Kidney epithelial cell (primary cell): ENCODE results near the gene BMPR1A. TPM values are rescaled to one million over a fixed set of nuclear protein-coding genes. Genes with fewer than 3 reads are reported as not detected.

ENCODE experiments used
- DNase-seq: peaks from one replicate; pipeline ENCODE4 v3.0.0-alpha.2; 2010; ENCODE audit warnings: low read depth
- H3K27me3 ChIP-seq: 2 replicates; pipeline ENCODE4 v1.6.0; 2011; ENCODE audit warnings: low read length; ENCODE audit not compliant: control insufficient read depth, insufficient read depth
- H3K36me3 ChIP-seq: 2 replicates; pipeline ENCODE4 v1.5.1; 2011; ENCODE audit warnings: low read length; ENCODE audit not compliant: control insufficient read depth, insufficient read depth
- H3K4me3 ChIP-seq: 2 replicates; pipeline ENCODE4 v1.5.1; 2011; ENCODE audit warnings: low read depth, mild to moderate bottlenecking, control low read depth, low read length
- total RNA-seq: library from RNA; depleted of rRNA; stranded (reverse); fragments of >200 nt; gene quantifications from 2 replicates; pipeline ENCODE4 v1.2.3, GENCODE V29; 2015
- TF ChIP-seq, protein P1 (sequence below): IDR thresholded peaks from 2 replicates; pipeline ENCODE4 v1.5.1; 2011; ENCODE audit warnings: mild to moderate bottlenecking, moderate library complexity, low read length, control low read depth, inconsistent platforms; ENCODE audit not compliant: insufficient read depth, poor library complexity, severe bottlenecking

Gene BMPR1A
- total RNA-seq, 1 donor from 2014 or later: 38.1 TPM

DNA sequence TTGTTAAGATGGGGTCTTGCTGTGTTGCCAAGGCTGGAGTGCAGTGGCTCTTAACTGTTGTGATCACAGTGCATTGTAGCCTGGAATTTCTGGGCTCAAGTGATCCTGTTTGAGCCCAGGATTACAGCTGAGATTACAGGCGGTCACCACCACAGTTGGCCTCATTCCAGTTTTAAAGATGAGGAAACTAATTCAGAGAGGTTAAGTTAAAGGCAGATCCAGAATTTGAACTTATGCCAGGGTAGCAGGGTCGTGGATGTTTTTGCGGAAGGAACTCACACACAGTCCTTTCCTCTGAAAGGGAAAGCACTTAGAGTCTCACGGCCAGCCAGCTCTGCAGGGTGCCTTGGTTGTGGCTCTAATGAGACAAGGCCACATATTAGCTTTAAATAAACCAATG lies 116.3 kb downstream of the BMPR1A start:
- TF ChIP-seq, protein P1, sequence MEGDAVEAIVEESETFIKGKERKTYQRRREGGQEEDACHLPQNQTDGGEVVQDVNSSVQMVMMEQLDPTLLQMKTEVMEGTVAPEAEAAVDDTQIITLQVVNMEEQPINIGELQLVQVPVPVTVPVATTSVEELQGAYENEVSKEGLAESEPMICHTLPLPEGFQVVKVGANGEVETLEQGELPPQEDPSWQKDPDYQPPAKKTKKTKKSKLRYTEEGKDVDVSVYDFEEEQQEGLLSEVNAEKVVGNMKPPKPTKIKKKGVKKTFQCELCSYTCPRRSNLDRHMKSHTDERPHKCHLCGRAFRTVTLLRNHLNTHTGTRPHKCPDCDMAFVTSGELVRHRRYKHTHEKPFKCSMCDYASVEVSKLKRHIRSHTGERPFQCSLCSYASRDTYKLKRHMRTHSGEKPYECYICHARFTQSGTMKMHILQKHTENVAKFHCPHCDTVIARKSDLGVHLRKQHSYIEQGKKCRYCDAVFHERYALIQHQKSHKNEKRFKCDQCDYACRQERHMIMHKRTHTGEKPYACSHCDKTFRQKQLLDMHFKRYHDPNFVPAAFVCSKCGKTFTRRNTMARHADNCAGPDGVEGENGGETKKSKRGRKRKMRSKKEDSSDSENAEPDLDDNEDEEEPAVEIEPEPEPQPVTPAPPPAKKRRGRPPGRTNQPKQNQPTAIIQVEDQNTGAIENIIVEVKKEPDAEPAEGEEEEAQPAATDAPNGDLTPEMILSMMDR: no peak

DNA sequence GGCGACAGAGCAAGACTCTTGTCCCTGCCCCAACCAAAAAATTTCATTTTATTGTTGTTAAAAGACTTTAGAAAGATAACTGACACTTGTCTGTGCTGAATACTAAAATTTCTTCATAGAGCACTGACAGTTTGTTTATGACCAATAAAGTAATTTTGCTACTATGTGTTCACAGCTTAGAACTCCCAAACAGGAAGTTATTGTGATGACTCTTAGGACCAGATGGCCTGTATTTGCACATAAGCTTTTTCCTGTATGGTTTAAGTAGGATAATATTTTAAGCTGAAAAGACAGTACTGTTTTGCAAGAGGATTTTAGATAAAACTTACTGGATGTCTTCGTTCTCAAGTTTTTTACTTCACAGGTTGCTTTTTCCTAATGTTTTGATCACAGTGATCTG lies 120.3 kb downstream of the BMPR1A start:
- TF ChIP-seq, protein P1: no peak
- Histone ChIP-seq H3K4me3 (no peak overlapping the region), H3K27me3 (no peaks in the 10 kb centered on the region), H3K36me3 (no peaks in the 10 kb centered on the region)
- DNase-seq: no peak

More for the DNA sequence above, 116.3 kb downstream of the BMPR1A start:
- no peak for DNase-seq
- Histone ChIP-seq H3K27me3 (no peaks in the 10 kb centered on the region), H3K36me3 (no peaks in the 10 kb centered on the region), H3K4me3 (no peak overlapping the region)

DNA sequence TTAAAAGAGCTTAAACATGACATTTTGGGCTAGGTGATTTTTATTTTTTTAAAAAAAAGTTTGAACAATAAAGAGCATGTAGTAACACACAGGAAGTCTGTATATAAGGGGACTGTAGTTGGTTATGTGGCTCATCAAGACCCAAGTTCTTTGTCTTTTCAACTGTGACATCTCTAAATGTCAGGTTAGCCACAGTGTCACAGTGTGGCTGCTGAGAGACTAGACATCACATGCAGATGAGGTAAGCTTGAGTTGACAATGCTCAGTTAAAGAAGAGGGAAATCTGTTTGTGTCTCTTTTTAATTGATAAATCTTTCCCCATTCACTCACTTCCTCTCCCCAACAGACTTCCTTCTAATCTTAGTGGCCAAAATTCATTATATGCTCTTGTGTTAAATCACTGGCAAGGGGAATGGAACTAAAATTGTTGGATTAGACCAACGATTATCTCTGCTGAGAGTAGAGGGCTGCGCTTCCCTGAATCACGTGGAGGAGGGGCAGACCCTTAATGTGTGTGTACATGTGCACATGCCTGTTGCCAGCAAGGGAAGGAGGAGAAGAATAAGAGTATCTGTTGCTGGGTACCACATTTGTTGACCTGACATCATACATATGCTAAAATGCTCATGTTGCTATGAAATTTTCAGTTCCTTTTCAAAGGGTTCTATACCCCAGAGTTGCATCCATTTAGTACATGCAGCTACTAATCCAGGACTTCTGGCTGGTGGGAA lies 122.7 kb downstream of the BMPR1A start:
- TF ChIP-seq, protein P1: no peak
- Histone ChIP-seq H3K27me3 (no peaks in the 10 kb centered on the region), H3K4me3 (no peak overlapping the region), H3K36me3 (no peaks in the 10 kb centered on the region)
- DNase-seq: no peak

DNA sequence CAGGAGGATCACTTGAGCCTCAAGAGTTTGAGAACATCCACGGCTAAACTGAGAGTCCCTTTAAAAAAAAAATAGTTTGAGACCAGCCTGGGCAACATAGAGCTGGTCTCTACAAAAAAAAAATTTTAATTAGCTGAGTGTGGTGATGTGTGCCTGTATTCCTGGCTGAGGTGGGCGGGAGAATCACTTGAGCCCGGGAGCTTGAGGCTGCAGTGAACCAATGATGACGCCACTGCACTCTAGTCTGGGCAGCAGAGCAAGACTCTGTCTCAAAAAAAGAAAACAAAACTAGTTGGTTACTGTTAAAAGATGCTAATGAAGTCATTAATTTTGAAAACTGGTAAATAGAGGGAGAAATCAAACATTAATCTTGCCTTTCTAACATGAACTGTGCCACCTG lies 124.6 kb downstream of the BMPR1A start:
- Histone ChIP-seq H3K36me3 (no peaks in the 10 kb centered on the region), H3K27me3 (no peaks in the 10 kb centered on the region), H3K4me3 (no peak overlapping the region)
- TF ChIP-seq, protein P1: no peak
- no peak for DNase-seq

DNA sequence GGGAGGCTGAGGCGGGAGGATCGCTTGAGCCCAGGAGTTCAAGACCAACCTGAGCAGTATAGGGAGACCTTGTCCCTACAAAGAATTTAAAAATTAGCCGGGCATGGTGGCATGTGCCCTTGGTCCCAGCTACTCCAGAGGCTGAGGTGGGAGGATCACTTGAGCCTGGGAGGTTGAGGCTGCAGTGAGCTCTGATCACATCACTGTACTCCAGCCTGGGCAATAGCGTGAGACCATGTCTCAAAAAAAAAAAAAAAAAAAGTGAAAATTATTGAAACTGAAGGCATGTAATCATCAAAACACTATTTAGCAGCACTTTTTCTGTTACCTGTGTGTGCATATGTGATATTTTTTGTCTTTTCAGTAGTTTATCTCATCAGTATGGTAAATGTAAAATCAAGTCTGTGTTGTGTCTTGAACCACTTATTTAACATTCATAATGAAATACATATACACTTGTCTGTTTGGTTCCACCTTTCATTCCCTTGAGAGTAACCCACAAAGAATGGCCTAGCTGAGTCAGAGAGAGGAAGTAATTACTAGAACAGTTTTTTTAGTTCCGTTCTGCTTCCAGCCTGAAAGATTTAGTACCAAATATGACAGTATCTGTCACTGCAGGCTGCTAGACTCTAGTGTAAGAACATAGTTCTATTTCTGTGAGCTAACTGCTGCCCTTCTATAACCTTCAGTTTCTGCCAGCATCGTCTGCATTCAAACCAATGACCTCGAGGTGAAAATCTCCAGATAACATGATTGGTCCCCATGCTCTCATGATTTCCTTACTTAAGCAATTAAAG lies 132.4 kb downstream of the BMPR1A start:
- TF ChIP-seq, protein P1: no peak
- DNase-seq: peak; percentile 19

DNA sequence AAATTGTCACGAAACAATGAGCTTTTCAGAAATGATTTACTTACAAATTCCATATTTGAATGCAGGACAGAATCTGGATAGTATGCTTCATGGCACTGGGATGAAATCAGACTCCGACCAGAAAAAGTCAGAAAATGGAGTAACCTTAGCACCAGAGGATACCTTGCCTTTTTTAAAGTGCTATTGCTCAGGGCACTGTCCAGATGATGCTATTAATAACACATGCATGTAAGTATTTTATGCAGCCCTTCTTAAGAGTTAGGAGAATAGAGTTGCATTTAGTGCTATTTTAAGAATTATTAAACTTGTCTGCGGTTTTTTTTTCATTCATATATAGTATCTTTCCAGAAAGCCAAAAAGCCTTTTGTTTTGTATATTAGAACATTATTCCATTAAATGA lies 133.6 kb downstream of the BMPR1A start:
- no peak for DNase-seq
- no peak overlapping the region for H3K4me3 ChIP-seq
- TF ChIP-seq, protein P1: no peak
- H3K36me3 ChIP-seq: no peaks in the 10 kb centered on the region
- H3K27me3 ChIP-seq: no peaks in the 10 kb centered on the region

More for the DNA sequence above, 132.4 kb downstream of the BMPR1A start:
- Histone ChIP-seq H3K4me3 (no peak overlapping the region), H3K36me3 (no peaks in the 10 kb centered on the region), H3K27me3 (no peaks in the 10 kb centered on the region)
